C1 segment of cervical spinal cord (tissue), 14 donors: ENCODE data around the gene IL33.
A peak's percentile ranks its signal among the peaks of the same experiment; 100 is the strongest.
"Not testable (repeated sequence)": the region's sequence is repeated elsewhere in the genome, so short reads cannot be mapped to it uniquely, and the experiment has no call there.

ENCODE experiments used
- DNase-seq, 14 donors: peaks; one replicate each; lab custom pipeline; 2025; lab: John Stamatoyannopoulos, UW

The IL33 gene, protein sequence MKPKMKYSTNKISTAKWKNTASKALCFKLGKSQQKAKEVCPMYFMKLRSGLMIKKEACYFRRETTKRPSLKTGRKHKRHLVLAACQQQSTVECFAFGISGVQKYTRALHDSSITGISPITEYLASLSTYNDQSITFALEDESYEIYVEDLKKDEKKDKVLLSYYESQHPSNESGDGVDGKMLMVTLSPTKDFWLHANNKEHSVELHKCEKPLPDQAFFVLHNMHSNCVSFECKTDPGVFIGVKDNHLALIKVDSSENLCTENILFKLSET

DNA sequence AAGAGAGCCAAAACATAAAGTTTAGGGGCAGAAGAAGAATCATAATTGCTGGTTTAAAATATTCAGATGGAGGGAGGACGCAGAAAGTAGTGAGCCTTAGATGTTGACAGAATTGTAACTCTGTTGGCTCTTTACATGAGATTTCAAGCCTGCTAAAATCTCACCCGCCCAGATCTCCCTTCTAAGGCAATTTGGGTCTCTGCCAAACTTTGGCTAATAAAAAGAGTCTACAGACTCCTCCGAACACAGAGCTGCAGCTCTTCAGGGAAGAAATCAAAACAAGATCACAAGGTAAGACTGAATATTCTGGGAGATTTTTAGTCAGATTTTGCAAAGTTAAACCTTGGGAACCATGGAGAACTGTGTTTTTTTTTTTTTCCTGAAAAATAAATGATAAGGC, at the start of gene IL33:
TSS of gene IL33 (plus strand) at position 246 of the 400 bp plus-strand sequence. CDS start 25,888 bp downstream, outside the sequence.
- DNase-seq: no peak

DNA sequence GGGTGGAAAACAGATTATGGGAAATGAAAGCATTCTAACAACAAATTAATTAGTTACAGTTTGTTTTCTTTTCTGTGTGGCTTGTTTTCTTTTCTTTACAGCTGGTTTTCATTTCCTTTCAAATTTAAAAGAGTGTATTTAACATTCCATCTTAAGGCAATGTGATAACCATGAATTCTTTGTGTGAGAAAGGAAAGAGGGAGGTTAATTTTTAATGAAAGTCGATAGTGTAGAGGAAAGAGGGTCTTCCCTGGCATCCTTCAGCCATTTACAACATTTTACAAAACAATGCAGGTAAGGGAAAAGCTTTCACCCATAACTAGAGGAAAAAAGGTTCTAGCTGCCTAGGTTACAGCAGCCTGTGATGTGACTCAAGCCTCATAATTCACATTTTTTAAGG, 43.9 kb upstream of the IL33 start:
- no peak for DNase-seq

DNA sequence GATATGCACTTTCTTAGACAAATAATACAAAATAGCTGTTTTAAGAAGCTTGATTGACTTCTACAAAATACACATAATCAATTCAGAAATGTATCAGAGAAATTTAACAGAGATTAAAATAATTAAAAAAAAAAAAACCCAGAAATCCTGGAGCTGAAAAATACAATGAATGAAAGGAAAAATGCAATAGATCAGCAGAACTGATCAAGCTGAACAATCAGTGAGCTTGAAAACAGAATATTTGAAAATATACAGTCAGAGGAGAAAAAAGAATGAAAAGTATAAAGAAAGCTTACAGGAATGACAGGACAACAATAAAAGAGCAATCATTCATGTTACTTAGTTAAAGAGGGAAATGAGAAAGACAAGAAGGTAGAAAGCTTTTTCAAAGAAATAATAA, 41.7 kb upstream of the IL33 start:
- no peak for DNase-seq

- not testable (repeated sequence) for DNase-seq
Observed at GRCh38 chr9:6182549-6183226, 32.9 kb upstream of the IL33 start.

- DNase-seq: no peak
Observed at GRCh38 chr9:6183227-6183551, 32.4 kb upstream of the IL33 start.

GRCh38 chr9:6183627-6184026, 32.0 kb upstream of the IL33 start:
- DNase-seq: no peak

DNA sequence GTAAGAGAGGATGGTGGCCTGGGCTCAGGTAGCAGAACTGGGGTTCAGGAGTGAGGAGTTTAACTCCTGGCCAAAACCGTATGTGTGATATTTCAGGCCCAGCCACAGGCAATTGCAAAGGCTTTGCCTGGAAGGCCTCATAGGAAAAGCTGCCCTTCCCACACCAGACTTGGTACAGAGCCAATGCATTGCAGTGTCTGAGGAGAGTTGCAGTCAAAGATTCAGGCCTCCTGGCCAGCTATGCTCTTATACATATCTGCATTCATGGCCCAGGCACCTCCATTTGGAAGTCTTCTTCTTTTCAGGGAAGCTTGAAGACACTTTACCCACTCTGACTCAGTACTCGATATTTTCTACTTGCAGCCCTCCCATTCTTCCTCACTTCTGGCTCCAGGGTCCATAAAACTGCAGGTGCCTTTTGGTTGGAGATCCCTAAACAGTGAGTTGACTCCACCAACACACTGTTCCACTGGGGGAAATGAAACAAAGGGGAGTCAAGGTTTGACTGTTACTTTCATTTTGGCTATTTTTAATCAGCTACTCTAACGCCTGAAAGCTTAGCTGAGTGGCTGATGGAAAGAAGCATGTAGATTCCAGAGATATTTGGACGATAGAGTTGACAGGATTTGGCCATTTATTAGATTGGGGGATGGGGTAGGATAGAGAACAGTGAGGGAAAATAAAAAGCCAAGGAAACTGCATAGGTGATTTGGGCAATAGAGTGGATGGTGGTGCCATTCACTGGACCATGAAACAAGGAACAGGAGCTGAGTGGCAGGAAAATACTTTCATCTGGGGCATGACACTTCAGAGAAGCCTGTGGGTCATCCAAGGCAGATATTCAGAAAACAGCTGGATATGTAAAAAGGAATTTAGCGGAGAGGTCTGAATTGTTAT, 30.6 kb upstream of the IL33 start:
- no peak for DNase-seq

- no peak for DNase-seq
Observed at GRCh38 chr9:6186691-6187090, 28.9 kb upstream of the IL33 start.

- DNase-seq: no peak
Observed at GRCh38 chr9:6187272-6187671, 28.3 kb upstream of the IL33 start.

DNA sequence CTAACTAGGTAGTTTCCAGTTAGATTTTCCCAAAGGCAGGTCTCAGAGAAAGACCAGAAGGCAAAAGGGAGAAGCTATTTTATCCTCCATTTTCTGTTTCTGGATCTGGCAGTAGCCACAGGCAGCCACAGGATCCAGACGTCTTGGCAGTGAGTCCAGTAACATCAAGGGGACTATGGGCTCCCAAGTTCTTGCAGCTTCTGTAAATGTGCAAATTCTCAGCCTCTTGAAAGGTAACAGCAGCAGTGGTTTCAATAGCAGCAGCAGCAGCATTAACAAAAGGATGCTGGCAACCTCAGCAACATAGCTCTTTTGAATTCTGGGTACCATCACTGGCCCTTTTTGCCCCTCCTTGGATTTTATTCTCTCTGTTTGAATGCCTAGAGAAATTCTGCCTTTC, 27.1 kb upstream of the IL33 start:
- DNase-seq: no peak

DNA sequence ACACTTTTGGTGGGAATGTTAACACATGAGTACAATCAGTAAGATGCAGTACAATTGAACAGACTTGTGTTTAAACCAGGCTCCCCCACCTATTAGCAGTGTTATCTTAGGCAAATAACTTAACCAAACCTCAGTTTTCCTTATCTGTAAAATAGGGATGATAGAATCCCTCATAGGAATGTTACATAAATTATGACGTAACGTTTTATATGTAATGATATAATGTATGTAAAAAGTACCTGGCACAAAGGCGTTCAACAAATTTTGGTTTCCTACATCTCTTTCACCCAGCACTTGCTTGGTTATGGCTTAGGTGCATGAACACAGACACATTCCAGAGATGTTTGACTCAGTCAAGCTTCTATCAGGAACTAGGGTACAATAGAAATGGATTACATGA, 26.7 kb upstream of the IL33 start:
- DNase-seq: no peak

DNA sequence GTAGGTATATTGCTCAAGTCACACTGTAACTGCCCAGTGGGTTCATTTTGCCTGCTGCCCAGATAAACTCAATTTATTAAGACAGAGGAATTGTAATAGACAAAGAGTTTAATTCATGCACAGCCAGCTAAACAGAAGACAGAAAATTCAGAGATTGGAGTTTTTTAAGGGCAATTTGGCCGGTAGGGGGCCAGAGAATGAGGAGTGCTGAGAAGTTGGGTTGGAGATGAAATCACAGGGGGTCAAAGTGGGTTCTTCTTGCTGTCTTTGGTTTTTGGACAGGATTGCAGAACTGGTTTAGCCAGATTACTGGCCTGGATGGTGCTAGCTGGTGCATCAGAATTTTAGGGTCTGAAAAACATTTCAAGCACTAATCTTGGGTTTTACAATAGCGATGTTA, 20.7 kb upstream of the IL33 start:
- no peak for DNase-seq

GRCh38 chr9:6195714-6196360, 19.8 kb upstream of the IL33 start:
- no peak for DNase-seq

- DNase-seq: no peak
Observed at GRCh38 chr9:6197330-6197729, 18.3 kb upstream of the IL33 start.

DNA sequence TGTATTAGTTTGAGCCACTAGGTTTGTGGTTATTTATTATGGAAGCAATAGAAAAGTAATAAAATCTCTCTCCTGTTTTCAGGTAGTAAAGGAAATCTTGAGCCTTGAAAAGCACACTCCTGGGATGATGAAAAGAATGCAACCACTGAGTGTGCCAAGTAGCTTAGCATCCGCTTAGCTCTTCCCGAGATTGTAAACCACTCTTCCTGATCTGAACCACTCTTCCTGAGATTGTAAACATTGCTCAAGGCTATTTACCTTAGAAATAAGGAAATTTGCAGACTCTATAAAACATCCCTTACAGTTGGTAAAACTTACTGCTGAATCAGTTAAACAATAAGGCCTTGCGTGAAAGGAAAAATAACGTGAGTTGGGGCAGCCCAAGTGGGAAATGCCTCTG, 17.4 kb upstream of the IL33 start:
- DNase-seq: no peak

DNA sequence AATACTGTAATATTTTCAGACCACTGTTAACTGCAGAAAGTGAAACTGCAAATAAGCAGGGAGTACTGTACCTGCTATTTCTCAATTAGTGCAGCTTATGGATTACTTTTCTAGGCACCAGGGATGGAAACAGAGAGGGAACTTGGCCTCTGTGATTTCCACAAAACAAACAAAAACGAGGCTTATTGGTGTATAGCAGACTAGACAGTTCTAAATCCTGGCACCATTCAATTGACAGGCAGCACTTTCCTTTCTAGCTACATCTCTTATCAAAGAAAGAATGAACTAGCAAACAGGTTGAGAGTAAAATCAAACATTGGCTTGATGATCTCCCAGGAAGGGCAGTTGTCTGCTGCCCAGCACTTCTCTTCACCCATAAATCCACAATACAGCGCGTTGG, 16.0 kb upstream of the IL33 start:
- no peak for DNase-seq

- no peak for DNase-seq
Observed at GRCh38 chr9:6200761-6201160, 14.8 kb upstream of the IL33 start.

GRCh38 chr9:6209966-6210365, 5.6 kb upstream of the IL33 start:
- no peak for DNase-seq

GRCh38 chr9:6212722-6213375, 2.8 kb upstream of the IL33 start:
- DNase-seq: no peak

GRCh38 chr9:6214434-6214833, 1.2 kb upstream of the IL33 start:
- no peak for DNase-seq

DNA sequence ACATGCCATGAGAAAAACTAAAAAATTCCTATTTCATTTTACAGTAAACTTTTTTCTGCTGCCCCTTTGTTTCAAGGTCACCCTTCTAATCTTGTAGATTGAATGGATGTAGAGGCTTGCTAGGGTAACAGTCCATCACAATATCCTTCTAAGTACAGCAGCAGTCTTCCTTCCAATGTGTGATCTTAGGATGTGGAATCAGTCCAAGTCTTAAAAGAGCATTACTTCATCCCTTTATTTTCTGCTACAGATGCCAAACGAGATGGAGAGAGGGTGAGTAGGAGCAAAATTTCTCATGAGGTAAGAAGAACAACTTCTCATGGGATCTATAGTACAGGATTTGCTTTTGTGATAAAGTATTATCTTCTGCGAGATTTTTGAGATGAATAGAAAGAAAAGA, 704 bp upstream of the IL33 start:
- DNase-seq: no peak

- peak in 1 of 14 donors; percentile 2 for DNase-seq
Observed at GRCh38 chr9:6216002-6216401, 395 bp downstream of the IL33 start.
